GM12878 (cell line): Measurements from ENCODE around the gene YKT6.

Experiments
- EGR1 ChIP-seq, 2 experiments: IDR thresholded peaks; 1 replicate in 1 of 2; 2 replicates in 1 of 2; pipeline ENCODE4 v1.6.1; 2011 to 2012; ENCODE audit warnings: low read depth in 2 of 2, low read length in 2 of 2, borderline replicate concordance in 1 of 2, mild to moderate bottlenecking in 1 of 2, moderate library complexity in 1 of 2
- EZH2 ChIP-seq: IDR thresholded peaks from 2 replicates; pipeline ENCODE4 v1.6.1; 2012; ENCODE audit warnings: low read depth, mild to moderate bottlenecking, control low read depth, inconsistent platforms, low read length, borderline replicate concordance; ENCODE audit not compliant: control insufficient read depth
- MYC ChIP-seq: IDR thresholded peaks from 2 replicates; pipeline ENCODE4 v1.6.1; 2011; ENCODE audit warnings: mild to moderate bottlenecking, low read length, moderate library complexity, inconsistent platforms; ENCODE audit not compliant: insufficient read depth, insufficient replicate concordance, insufficient read length, severe bottlenecking
- NFIC ChIP-seq: IDR thresholded peaks from 2 replicates; pipeline ENCODE4 v1.6.1; 2012; ENCODE audit warnings: low read depth, mild to moderate bottlenecking, inconsistent platforms, low read length, moderate library complexity
- POLR2A ChIP-seq: IDR thresholded peaks from 2 replicates; pipeline ENCODE4 v1.6.1; 2011; ENCODE audit warnings: low read depth, mild to moderate bottlenecking, low read length
- ZNF274 ChIP-seq: IDR thresholded peaks from one replicate; pipeline ENCODE4 v1.8.0; 2011; ENCODE audit not compliant: insufficient read length, insufficient read depth
- TF ChIP-seq, protein P1 (sequence below): IDR thresholded peaks from 2 replicates; pipeline ENCODE4 v1.6.1; 2011; ENCODE audit warnings: low read depth, mild to moderate bottlenecking, low read length, moderate library complexity, borderline replicate concordance; ENCODE audit errors: extremely low read depth
- TF ChIP-seq, protein P2 (sequence below): IDR thresholded peaks from 2 replicates; pipeline ENCODE4 v1.6.1; 2011; ENCODE audit warnings: mild to moderate bottlenecking, low read depth, low read length, moderate library complexity; ENCODE audit not compliant: insufficient replicate concordance

DNA sequence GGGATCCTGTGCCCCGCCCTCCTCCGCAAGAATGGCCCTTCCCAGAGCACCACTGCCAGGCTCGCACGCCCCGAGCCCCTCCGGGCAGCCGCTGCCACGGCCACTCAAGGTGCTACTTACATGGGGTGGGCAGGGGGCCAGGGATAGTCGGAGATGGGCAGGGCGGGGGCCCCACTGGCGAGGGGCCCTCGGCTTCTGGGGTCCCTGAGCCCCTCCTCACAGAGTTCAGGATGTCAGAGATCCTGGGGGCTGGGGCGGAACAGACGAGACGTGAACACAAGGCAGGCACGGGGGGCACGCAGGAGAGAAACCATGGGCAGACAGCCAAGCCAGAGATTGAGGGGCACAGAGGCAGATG is 25.6 kb downstream of the YKT6 start:
- TF ChIP-seq ZNF274, result no peak
- TF ChIP-seq EGR1 (IDR thresholded peaks at IDR 0.05; ENCODE audit: borderline replicate concordance in 1 of 2, low read depth in 2 of 2, low read length in 2 of 2), result no peak
- TF ChIP-seq POLR2A, result no peak
- no peak for TF ChIP-seq EZH2
- TF ChIP-seq, protein P1, sequence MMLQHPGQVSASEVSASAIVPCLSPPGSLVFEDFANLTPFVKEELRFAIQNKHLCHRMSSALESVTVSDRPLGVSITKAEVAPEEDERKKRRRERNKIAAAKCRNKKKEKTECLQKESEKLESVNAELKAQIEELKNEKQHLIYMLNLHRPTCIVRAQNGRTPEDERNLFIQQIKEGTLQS, result no peak
- no peak for TF ChIP-seq MYC
- TF ChIP-seq, protein P2, sequence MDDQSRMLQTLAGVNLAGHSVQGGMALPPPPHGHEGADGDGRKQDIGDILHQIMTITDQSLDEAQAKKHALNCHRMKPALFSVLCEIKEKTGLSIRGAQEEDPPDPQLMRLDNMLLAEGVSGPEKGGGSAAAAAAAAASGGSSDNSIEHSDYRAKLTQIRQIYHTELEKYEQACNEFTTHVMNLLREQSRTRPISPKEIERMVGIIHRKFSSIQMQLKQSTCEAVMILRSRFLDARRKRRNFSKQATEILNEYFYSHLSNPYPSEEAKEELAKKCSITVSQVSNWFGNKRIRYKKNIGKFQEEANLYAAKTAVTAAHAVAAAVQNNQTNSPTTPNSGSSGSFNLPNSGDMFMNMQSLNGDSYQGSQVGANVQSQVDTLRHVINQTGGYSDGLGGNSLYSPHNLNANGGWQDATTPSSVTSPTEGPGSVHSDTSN, result no peak
- TF ChIP-seq NFIC, result no peak
